GM12878 (cell line): ENCODE data around the gene CD7. TPM values are rescaled to one million over a fixed set of nuclear protein-coding genes. Genes with fewer than 3 reads are reported as not detected.

Experiments used
- ATAC-seq: fragments of 200-7000 bp; cut with Tn5 transposase; 3 replicates; pipeline ENCODE4 v1.9.1; 2020; ENCODE audit warnings: mild to moderate bottlenecking, moderate library complexity
- BruUV-seq: library from RNA; stranded (reverse); fragments of 400-500 nt; replicated peaks from 2 replicates; lab custom pipeline; 2021; lab: Mats Ljungman, UMichigan
- CTCF ChIA-PET: fragments of 300-600 bp; sonication (Branson Sonifier 250); formaldehyde crosslinking; extraction: SDS; loops from one replicate; lab custom pipeline; 2021; ENCODE audit warnings: inconsistent platforms; lab: Yijun Ruan, JAX
- POLR2A ChIA-PET: fragments of 350-600 bp; formaldehyde crosslinking; extraction: SDS; loops from one replicate; lab custom pipeline; 2021; ENCODE audit warnings: inconsistent platforms; lab: Charles Lee
- RAD21 ChIA-PET: fragments of 300-600 bp; sonication (Branson Sonifier 250); formaldehyde crosslinking; loops from one replicate; lab custom pipeline; 2023; ENCODE audit warnings: antibody characterized with exemption; ENCODE audit not compliant: unreplicated experiment; lab: Charles Lee
- SMC1A ChIA-PET: fragments of 300-600 bp; sonication (Branson Sonifier 250); formaldehyde crosslinking; loops from one replicate; lab custom pipeline; 2023; ENCODE audit not compliant: unreplicated experiment, uncharacterized antibody; lab: Charles Lee
- DNase-seq: peaks from one replicate; pipeline ENCODE4 v3.0.0-alpha.2; 2011; ENCODE audit warnings: low read depth, low spot score
- FAIRE-seq: peaks from 3 replicates; lab custom pipeline; 2011; peaks lifted over from hg19 to GRCh38; lab: Jason Lieb, UNC
- H2AFZ ChIP-seq: 2 replicates; pipeline ENCODE4 v1.6.0; 2011; ENCODE audit warnings: low read depth, low read length, control low read depth; ENCODE audit not compliant: control insufficient read depth
- H3K27ac ChIP-seq: 2 replicates; pipeline ENCODE4 v1.5.1; 2011; ENCODE audit warnings: control low read depth; ENCODE audit not compliant: control insufficient read depth, insufficient read depth
- H3K27me3 ChIP-seq, 2 experiments: replicated peaks in 1 of 2; 2 replicates each; pipeline versions ENCODE4 v1.6.0 to v1.6.1; 2011; ENCODE audit warnings: low read length in 1 of 2; ENCODE audit not compliant: control insufficient read depth in 2 of 2, insufficient read depth in 2 of 2
- H3K36me3 ChIP-seq, 2 experiments: 2 replicates each; pipeline ENCODE4 v1.5.1; 2011; ENCODE audit warnings: low read length in 1 of 2; ENCODE audit not compliant: control insufficient read depth in 2 of 2, insufficient read depth in 2 of 2
- H3K4me1 ChIP-seq: 2 replicates; pipeline ENCODE4 v1.6.1; 2011; ENCODE audit warnings: mild to moderate bottlenecking, low read length, moderate library complexity, mixed read lengths; ENCODE audit not compliant: control insufficient read depth, insufficient read depth
- H3K4me2 ChIP-seq: 2 replicates; pipeline ENCODE4 v1.6.0; 2011; ENCODE audit warnings: control low read depth; ENCODE audit not compliant: control insufficient read depth, insufficient read depth
- H3K4me3 ChIP-seq: fragments of 200-600 bp; sonication (generic); 2 replicates; pipeline ENCODE4 v1.5.1; 2016
- H3K79me2 ChIP-seq: 2 replicates; pipeline ENCODE4 v1.6.0; 2011; ENCODE audit warnings: low read length; ENCODE audit not compliant: control insufficient read depth, insufficient read depth
- H3K9ac ChIP-seq: 2 replicates; pipeline ENCODE4 v1.8.0; 2011; ENCODE audit warnings: low read length, control low read depth, mixed read lengths; ENCODE audit not compliant: control insufficient read depth, insufficient read depth
- H3K9me3 ChIP-seq: replicated peaks from 3 replicates; pipeline ENCODE4 v1.5.1; 2011; ENCODE audit warnings: mild to moderate bottlenecking, low read length; ENCODE audit not compliant: control insufficient read depth, insufficient read depth
- H4K20me1 ChIP-seq: 2 replicates; pipeline ENCODE4 v1.6.0; 2011; ENCODE audit not compliant: control insufficient read depth, insufficient read depth
- BACH1 ChIP-seq: fragments of 450-650 bp; IDR thresholded peaks from 2 replicates; pipeline ENCODE4 v1.6.1; 2017; ENCODE audit warnings: mild to moderate bottlenecking, borderline replicate concordance
- BHLHE40 ChIP-seq, 2 experiments: fragments of 450-650 bp in 1 of 2; IDR thresholded peaks; 2 replicates each; pipeline ENCODE4 v1.6.1; 2011 to 2017; ENCODE audit warnings: low read depth in 2 of 2, borderline replicate concordance in 1 of 2, improper control_type of control experiment in 1 of 2, low read length in 1 of 2, mild to moderate bottlenecking in 1 of 2
- BMI1 ChIP-seq: fragments of 450-650 bp; IDR thresholded peaks from 2 replicates; pipeline ENCODE4 v1.6.1; 2016; ENCODE audit warnings: mild to moderate bottlenecking, moderate library complexity, borderline replicate concordance
- DPF2 ChIP-seq: fragments of 450-650 bp; IDR thresholded peaks from 2 replicates; pipeline ENCODE4 v1.6.1; 2017; ENCODE audit warnings: mild to moderate bottlenecking
- EGR1 ChIP-seq, 2 experiments: IDR thresholded peaks; 1 replicate in 1 of 2; 2 replicates in 1 of 2; pipeline ENCODE4 v1.6.1; 2011 to 2012; ENCODE audit warnings: low read depth in 2 of 2, low read length in 2 of 2, borderline replicate concordance in 1 of 2, mild to moderate bottlenecking in 1 of 2, moderate library complexity in 1 of 2
- ELK1 ChIP-seq: IDR thresholded peaks from 2 replicates; pipeline ENCODE4 v1.6.1; 2012; ENCODE audit warnings: low read depth, low read length, improper control_type of control experiment
- EZH2 ChIP-seq: IDR thresholded peaks from 2 replicates; pipeline ENCODE4 v1.6.1; 2012; ENCODE audit warnings: low read depth, mild to moderate bottlenecking, control low read depth, inconsistent platforms, low read length, borderline replicate concordance; ENCODE audit not compliant: control insufficient read depth
- GATAD2B ChIP-seq: fragments of 450-650 bp; conservative IDR thresholded peaks from 2 replicates; pipeline ENCODE4 v1.6.1; 2017; ENCODE audit warnings: low read depth, mild to moderate bottlenecking, moderate library complexity
- IRF4 ChIP-seq: IDR thresholded peaks from 2 replicates; pipeline ENCODE4 v1.6.1; 2011; ENCODE audit warnings: low read depth, low read length
- MEF2B ChIP-seq: fragments of 450-650 bp; IDR thresholded peaks from 2 replicates; pipeline ENCODE4 v1.6.1; 2018; ENCODE audit warnings: mild to moderate bottlenecking, moderate library complexity; ENCODE audit not compliant: partially characterized antibody, poor library complexity, severe bottlenecking
- MTA2 ChIP-seq: fragments of 450-650 bp; IDR thresholded peaks from 2 replicates; pipeline ENCODE4 v1.6.1; 2016; ENCODE audit warnings: low read depth, mild to moderate bottlenecking, moderate library complexity
- NR2C2 ChIP-seq: IDR thresholded peaks from 2 replicates; pipeline ENCODE4 v1.6.1; 2011; ENCODE audit warnings: borderline replicate concordance, low read depth; ENCODE audit not compliant: control insufficient read depth, insufficient read length
- NR2F1 ChIP-seq: fragments of 450-650 bp; conservative IDR thresholded peaks from 2 replicates; pipeline ENCODE4 v1.6.1; 2017; ENCODE audit warnings: mild to moderate bottlenecking
- WGBS: methylation state at CpG from one replicate; pipeline ENCODE4 v1.1.6; 2016; ENCODE audit warnings: low lambda C conversion rate; ENCODE audit not compliant: insufficient replicate concordance, insufficient coverage; ENCODE audit errors: missing lambda C conversion rate; 5-methylcytosine and 5-hydroxymethylcytosine counted together
- in situ Hi-C: fragments of 300-500 bp; cut with MboI; formaldehyde crosslinking; loops from 9 replicates; pipeline ENCODE4 v1.14.3; 2018; ENCODE audit warnings: mixed read lengths
- intact Hi-C: fragments of 100-400 bp; cut with micrococcal nuclease; formaldehyde crosslinking; loops from one replicate; pipeline ENCODE4 v1.14.2; 2022; ENCODE audit not compliant: unreplicated experiment
- polyA plus RNA-seq, 11 experiments: library from polyadenylated mRNA; depleted of rRNA in 4 of 11; unstranded in 6 of 11; stranded (reverse) in 5 of 11; fragments of >200 nt; fragmentation: Nextera tagmentation in 4 of 11; fragmentation: Illumina TruSeq in 1 of 11; extraction: Ambion mirVana in 4 of 11; extraction: Trizol in 1 of 11; gene quantifications; 1 replicate in 1 of 11; 2 replicates in 10 of 11; pipeline versions ENCODE4 v1.2.1 to v1.2.3, GENCODE V29; 2011 to 2016; ENCODE audit warnings: inconsistent platforms in 2 of 11, missing spikeins in 2 of 11, low read depth in 1 of 11
- total RNA-seq, 4 experiments: library from RNA; depleted of rRNA in 3 of 4; stranded (reverse); fragments of >200 nt in 3 of 4; fragmentation: Illumina TruSeq in 1 of 4; extraction: Trizol in 1 of 4; gene quantifications; 2 replicates each; pipeline versions ENCODE4 v1.2.1 to v1.2.3, GENCODE V29; 2013 to 2021
- TF ChIP-seq, protein P1 (sequence below): fragments of 450-650 bp; formaldehyde crosslinking; IDR thresholded peaks from 2 replicates; pipeline ENCODE4 v1.4.0; 2022; ENCODE audit warnings: mild to moderate bottlenecking, moderate library complexity
- TF ChIP-seq, protein P2 (sequence below): fragments of 450-650 bp; IDR thresholded peaks from 2 replicates; pipeline ENCODE4 v1.6.1; 2018; ENCODE audit warnings: mild to moderate bottlenecking, low read depth, moderate library complexity; ENCODE audit not compliant: partially characterized antibody

CD7 gene
- total and polyA plus RNA-seq, 10 of the 15 experiments (the other 5 are each of a cell fraction or from before 2014, with no cell fraction given) = 0.33 TPM; not detected in 9

DNA sequence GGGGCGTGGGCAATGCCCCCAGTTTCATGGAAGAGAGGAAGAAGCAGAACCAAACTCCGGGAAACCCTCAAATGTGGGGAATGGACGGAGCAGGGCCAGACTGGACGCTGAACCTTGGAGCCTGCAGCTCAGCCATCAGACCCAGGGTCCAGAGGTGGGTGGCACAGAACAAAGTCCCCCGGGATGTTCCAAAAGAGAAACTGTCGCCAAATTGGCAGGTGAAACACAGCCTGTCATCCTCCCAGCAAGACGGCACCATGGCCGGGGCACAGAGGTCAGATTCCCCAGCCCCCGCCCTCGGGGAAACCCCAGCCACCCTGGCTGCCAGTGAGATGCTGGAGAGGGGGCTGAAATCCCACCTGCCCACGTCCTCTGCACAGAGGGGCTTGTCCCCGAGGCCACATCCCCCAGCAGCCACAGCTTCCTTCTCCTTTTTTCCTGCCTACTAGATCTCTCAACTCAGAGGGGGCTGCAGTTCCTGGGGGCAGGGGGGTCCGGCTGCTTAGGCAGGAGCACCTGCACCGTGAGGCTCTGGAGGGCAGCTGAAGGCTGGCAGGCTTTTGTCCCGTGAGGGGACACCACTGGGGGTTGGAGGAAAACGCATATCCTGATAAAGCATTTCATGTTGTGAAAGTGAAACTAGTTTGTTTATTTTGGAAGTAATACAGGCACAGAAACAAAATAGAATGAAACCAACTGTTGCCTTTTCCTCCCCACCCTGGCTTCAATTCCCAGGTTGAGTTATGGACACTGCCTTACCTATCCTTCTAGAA lies 17.4 kb upstream of the CD7 start:
- H3K27me3 ChIP-seq = peaks cover 6 to 12% of the 10 kb centered on the region in 2 experiments; a peak in 3 of 4 replicates
- no peaks in the 10 kb centered on the region for H3K79me2 ChIP-seq
- peak overlapping the region; percentile 87 for H3K4me2 ChIP-seq
- intact Hi-C loops (no loop called here), in situ Hi-C loops (no loop called here)
- H3K9ac ChIP-seq = no peak overlapping the region; the same call in 1 of the 2 replicates
- H3K4me3 ChIP-seq = peak overlapping the region; percentile 58; the same call in 1 of the 2 replicates
- no peak for FAIRE-seq
- peak overlapping the region; percentile 29; the same call in 1 of the 2 replicates for H2AFZ ChIP-seq
- no peak overlapping the region for H3K27ac ChIP-seq
- no peaks in the 10 kb centered on the region for H3K9me3 ChIP-seq
- CTCF ChIA-PET = interaction anchor here (1.0 to 1.2 kb wide), 2 partner anchors 14 to 99 kb away, joined by 3 read pairs; no protein-coding TSS in a partner anchor
- 4% methylated on average over 16 of the region's 16 CpGs for whole genome bisulfite sequencing
- no peaks in the 10 kb centered on the region for H4K20me1 ChIP-seq
- no peak for DNase-seq
- ATAC-seq = peak; percentile 33
- BruUV-seq = no TSS peak
- SMC1A ChIA-PET = no interaction called here
- RAD21 ChIA-PET = interaction anchor here (0.8 to 1.7 kb wide), 2 partner anchors 15 kb away, joined by 3 read pairs; no protein-coding TSS in a partner anchor
- H3K4me1 ChIP-seq = peaks cover 11% of the 10 kb centered on the region
- H3K36me3 ChIP-seq = no peaks in the 10 kb centered on the region
- POLR2A ChIA-PET = interaction anchor here (0.6 kb wide), 1 partner anchor 518 kb away, joined by 3 read pairs; no protein-coding TSS in a partner anchor
- no peak for TF ChIP-seq ELK1
- TF ChIP-seq GATAD2B = no peak
- no peak for TF ChIP-seq BACH1
- no peak for TF ChIP-seq BMI1
- no peak for TF ChIP-seq EZH2
- no peak for TF ChIP-seq IRF4
- 0 out of 2 replicates have a peak, but pooled peaks have one; percentile 25 for TF ChIP-seq MTA2
- TF ChIP-seq MEF2B = peak; percentile 20
- peak; percentile 24; the same call in 1 of the 2 replicates for TF ChIP-seq DPF2
- TF ChIP-seq, protein P1, sequence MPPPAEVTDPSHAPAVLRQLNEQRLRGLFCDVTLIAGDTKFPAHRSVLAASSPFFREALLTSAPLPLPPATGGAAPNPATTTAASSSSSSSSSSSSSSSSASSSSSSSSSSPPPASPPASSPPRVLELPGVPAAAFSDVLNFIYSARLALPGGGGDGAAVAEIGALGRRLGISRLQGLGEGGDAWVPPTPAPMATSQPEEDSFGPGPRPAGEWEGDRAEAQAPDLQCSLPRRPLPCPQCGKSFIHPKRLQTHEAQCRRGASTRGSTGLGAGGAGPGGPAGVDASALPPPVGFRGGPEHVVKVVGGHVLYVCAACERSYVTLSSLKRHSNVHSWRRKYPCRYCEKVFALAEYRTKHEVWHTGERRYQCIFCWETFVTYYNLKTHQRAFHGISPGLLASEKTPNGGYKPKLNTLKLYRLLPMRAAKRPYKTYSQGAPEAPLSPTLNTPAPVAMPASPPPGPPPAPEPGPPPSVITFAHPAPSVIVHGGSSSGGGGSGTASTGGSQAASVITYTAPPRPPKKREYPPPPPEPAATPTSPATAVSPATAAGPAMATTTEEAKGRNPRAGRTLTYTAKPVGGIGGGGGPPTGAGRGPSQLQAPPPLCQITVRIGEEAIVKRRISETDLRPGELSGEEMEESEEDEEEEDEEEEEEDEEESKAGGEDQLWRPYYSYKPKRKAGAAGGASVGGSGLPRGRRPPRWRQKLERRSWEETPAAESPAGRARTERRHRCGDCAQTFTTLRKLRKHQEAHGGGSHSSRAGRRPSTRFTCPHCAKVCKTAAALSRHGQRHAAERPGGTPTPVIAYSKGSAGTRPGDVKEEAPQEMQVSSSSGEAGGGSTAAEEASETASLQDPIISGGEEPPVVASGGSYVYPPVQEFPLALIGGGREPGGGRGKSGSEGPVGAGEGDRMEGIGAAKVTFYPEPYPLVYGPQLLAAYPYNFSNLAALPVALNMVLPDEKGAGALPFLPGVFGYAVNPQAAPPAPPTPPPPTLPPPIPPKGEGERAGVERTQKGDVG (CRISPR knock-in tag) = no peak
- peak in 1 of 2 experiments; percentile 40; a peak in 1 of 4 replicates for TF ChIP-seq BHLHE40 (IDR thresholded peaks at IDR 0.05; ENCODE audit: borderline replicate concordance in 1 of 2, low read depth in 2 of 2, low read length in 1 of 2)
- TF ChIP-seq, protein P2, sequence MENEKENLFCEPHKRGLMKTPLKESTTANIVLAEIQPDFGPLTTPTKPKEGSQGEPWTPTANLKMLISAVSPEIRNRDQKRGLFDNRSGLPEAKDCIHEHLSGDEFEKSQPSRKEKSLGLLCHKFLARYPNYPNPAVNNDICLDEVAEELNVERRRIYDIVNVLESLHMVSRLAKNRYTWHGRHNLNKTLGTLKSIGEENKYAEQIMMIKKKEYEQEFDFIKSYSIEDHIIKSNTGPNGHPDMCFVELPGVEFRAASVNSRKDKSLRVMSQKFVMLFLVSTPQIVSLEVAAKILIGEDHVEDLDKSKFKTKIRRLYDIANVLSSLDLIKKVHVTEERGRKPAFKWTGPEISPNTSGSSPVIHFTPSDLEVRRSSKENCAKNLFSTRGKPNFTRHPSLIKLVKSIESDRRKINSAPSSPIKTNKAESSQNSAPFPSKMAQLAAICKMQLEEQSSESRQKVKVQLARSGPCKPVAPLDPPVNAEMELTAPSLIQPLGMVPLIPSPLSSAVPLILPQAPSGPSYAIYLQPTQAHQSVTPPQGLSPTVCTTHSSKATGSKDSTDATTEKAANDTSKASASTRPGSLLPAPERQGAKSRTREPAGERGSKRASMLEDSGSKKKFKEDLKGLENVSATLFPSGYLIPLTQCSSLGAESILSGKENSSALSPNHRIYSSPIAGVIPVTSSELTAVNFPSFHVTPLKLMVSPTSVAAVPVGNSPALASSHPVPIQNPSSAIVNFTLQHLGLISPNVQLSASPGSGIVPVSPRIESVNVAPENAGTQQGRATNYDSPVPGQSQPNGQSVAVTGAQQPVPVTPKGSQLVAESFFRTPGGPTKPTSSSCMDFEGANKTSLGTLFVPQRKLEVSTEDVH = no peak
- no peak for TF ChIP-seq EGR1 (IDR thresholded peaks at IDR 0.05; ENCODE audit: borderline replicate concordance in 1 of 2, low read depth in 2 of 2, low read length in 2 of 2)
- no peak for TF ChIP-seq NR2C2
- TF ChIP-seq NR2F1 = peak; percentile 76
